ENCODE results near the gene GALNT4.

GALNT4 gene

DNA sequence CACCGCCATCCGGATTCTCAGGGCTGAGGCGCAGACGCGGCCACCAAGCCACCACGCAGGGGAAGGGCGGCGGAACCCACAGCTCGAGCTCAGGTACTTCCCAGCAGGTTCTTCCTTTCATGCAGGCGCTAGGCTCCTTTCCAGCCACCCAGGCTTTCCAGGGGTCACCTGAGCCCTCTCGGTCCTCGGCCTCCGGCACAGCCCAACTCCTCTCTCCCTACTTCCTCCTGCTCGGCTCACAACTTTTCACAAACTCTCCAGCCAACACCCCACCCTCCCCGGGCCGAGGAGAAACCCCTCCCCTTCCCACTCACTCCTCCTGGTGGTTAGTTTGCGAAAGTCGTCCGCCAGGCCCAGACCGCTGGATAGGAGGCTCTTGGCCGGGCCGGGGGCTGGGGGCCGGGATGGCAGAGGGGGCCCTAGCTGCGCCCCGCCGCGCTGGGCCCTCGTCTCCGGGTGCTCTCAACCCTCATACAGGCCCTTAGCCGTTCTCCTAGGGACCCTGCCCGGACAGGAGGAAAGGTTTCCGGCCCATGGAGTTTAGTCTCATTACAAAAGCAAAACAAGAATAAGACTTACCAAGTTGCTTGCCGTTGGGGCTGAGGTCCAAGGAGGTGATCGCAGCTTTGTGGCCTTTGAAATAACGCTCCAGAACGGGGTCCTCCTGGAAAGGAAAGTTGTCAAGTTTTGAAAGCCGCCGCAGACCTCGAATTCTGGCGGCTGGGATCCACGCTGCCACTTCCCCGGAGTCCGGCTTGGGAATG, at the start of gene GALNT4:
Gene GALNT4 (minus strand): TSS at position 256 of the 764 bp plus-strand sequence. CDS start 247 bp downstream, at position 9.
- POLR2A ChIA-PET = interaction anchor here (0.7 to 1.7 kb wide), 3 partner anchors 13 to 173 kb away, joined by 3 to 4 read pairs (median 3); partner anchors contain the start of gene DUSP6
- no peak for TF ChIP-seq FOXA1 (IDR thresholded peaks at IDR 0.05)
- TF ChIP-seq ZNF384 (IDR thresholded peaks at IDR 0.05) = no peak
- TF ChIP-seq SUZ12 (IDR thresholded peaks at IDR 0.05) = no peak
- no peak for TF ChIP-seq NFRKB (IDR thresholded peaks at IDR 0.05)
- TF ChIP-seq L3MBTL2 (conservative IDR thresholded peaks at IDR 0.05) = peak; percentile 30; the same call in 1 of the 2 replicates
- DNase-seq (ENCODE audit: extremely low spot score) = peak; percentile 81
- CTCF ChIA-PET = interaction anchor here (0.6 to 1.4 kb wide), 5 partner anchors 24 to 507 kb away, joined by 3 to 4 read pairs (median 3); no protein-coding TSS in a partner anchor

- POLR2A ChIA-PET = no interaction called here
- TF ChIP-seq FOXA1 (IDR thresholded peaks at IDR 0.05) = no peak
- TF ChIP-seq LEF1 (IDR thresholded peaks at IDR 0.05; ENCODE audit: borderline replicate concordance) = no peak
- TF ChIP-seq SUZ12 (IDR thresholded peaks at IDR 0.05) = no peak
- TF ChIP-seq, protein P1, sequence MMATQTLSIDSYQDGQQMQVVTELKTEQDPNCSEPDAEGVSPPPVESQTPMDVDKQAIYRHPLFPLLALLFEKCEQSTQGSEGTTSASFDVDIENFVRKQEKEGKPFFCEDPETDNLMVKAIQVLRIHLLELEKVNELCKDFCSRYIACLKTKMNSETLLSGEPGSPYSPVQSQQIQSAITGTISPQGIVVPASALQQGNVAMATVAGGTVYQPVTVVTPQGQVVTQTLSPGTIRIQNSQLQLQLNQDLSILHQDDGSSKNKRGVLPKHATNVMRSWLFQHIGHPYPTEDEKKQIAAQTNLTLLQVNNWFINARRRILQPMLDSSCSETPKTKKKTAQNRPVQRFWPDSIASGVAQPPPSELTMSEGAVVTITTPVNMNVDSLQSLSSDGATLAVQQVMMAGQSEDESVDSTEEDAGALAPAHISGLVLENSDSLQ (IDR thresholded peaks at IDR 0.05) = no peak
- TF ChIP-seq HDGF (IDR thresholded peaks at IDR 0.05; ENCODE audit: borderline replicate concordance) = no peak
- TF ChIP-seq FOXM1 (IDR thresholded peaks at IDR 0.05; ENCODE audit: borderline replicate concordance) = no peak
- no peak for TF ChIP-seq ZNF384 (IDR thresholded peaks at IDR 0.05)
- no peak for TF ChIP-seq ELF4 (IDR thresholded peaks at IDR 0.05)
- CTCF ChIA-PET = no interaction called here
- DNase-seq (ENCODE audit: extremely low spot score) = no peak
Observed at GRCh38 chr12:89573051-89573810, 48.6 kb upstream of the GALNT4 start.

- ChIA-PET POLR2A (no interaction called here), CTCF (no interaction called here)
- no peak for DNase-seq (ENCODE audit: extremely low spot score)
- TF ChIP-seq ARNT (IDR thresholded peaks at IDR 0.05) (no peak), L3MBTL2 (conservative IDR thresholded peaks at IDR 0.05) (no peak), HDGF (IDR thresholded peaks at IDR 0.05; ENCODE audit: borderline replicate concordance) (no peak), LEF1 (IDR thresholded peaks at IDR 0.05; ENCODE audit: borderline replicate concordance) (no peak), FOXM1 (IDR thresholded peaks at IDR 0.05; ENCODE audit: borderline replicate concordance) (no peak), FOXA1 (IDR thresholded peaks at IDR 0.05) (no peak), TARDBP (IDR thresholded peaks at IDR 0.05) (no peak)
Observed at GRCh38 chr12:89571491-89572195, 47.0 kb upstream of the GALNT4 start.

DNA sequence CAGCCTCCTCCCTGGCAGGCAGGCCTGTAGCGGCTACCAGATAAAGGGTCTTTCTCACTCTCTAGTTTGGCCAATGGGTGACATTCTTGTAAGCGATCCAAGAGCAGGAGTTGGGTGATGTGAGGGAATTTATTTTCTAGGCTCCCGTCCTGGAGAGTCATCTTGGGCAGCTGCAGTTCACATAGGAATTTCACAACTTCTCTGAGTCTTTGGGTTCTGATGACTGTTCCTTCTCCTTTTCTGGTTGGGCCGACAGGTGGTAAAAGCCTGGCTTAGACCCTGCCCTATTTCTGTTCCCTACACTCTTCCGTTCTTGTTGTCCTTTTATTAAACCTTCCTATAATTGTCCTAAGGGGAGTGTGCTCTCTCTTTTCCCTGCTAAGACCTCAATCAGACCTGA, 43.9 kb upstream of the GALNT4 start:
- ChIA-PET POLR2A (no interaction called here), CTCF (no interaction called here)
- TF ChIP-seq SUZ12 (IDR thresholded peaks at IDR 0.05) = no peak
- DNase-seq (ENCODE audit: extremely low spot score) = no peak

DNA sequence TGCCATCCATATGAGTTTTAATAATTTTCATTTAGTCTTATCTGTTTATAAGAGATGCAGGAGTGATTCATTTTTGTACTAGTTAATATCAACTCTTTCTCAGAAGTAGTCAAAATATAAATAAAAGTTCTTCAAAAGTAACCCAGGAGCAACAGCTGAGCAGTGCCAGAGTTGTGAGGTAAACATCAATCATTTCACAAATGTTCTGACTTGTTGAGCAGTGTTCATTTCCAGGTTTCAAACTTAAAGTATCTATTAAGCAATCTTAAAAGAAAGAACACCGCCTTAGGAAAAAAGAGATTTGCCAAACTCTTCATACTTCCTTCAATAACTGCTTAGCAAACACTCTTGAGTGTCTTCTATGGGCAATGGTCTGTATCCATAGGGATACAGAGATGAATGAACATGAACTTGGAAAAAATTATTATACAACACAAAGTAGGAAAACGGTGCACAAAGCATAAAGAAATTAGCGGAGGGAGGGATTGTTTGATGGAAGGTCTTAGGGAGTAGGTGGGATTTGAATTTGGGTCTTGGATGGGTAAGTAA, 43.2 kb upstream of the GALNT4 start:
- no peak for DNase-seq (ENCODE audit: extremely low spot score)
- TF ChIP-seq NFRKB (IDR thresholded peaks at IDR 0.05) = no peak
- TF ChIP-seq CTBP1 (IDR thresholded peaks at IDR 0.05; ENCODE audit: borderline replicate concordance) = no peak
- no peak for TF ChIP-seq FOXA1 (IDR thresholded peaks at IDR 0.05)
- TF ChIP-seq, protein P1 (IDR thresholded peaks at IDR 0.05) = no peak
- no peak for TF ChIP-seq BHLHE40 (IDR thresholded peaks at IDR 0.05; ENCODE audit: borderline replicate concordance)
- TF ChIP-seq ARNT (IDR thresholded peaks at IDR 0.05) = no peak
- ChIA-PET POLR2A (no interaction called here), CTCF (no interaction called here)

GRCh38 chr12:89566615-89567014, 42.0 kb upstream of the GALNT4 start:
- CTCF ChIA-PET = interaction anchor here (1.1 kb wide), 1 partner anchor 23 kb away, joined by 4 read pairs; no protein-coding TSS in a partner anchor
- TF ChIP-seq ARNT (IDR thresholded peaks at IDR 0.05) (no peak), L3MBTL2 (conservative IDR thresholded peaks at IDR 0.05) (no peak), ZNF384 (IDR thresholded peaks at IDR 0.05) (no peak), CTBP1 (IDR thresholded peaks at IDR 0.05; ENCODE audit: borderline replicate concordance) (no peak), FOXA1 (IDR thresholded peaks at IDR 0.05) (no peak), FOXM1 (IDR thresholded peaks at IDR 0.05; ENCODE audit: borderline replicate concordance) (no peak), SUZ12 (IDR thresholded peaks at IDR 0.05) (no peak), NFRKB (IDR thresholded peaks at IDR 0.05) (no peak), HDGF (IDR thresholded peaks at IDR 0.05; ENCODE audit: borderline replicate concordance) (no peak), TARDBP (IDR thresholded peaks at IDR 0.05) (no peak), FOXK2 (IDR thresholded peaks at IDR 0.05) (no peak), BHLHE40 (IDR thresholded peaks at IDR 0.05; ENCODE audit: borderline replicate concordance) (no peak), ELF4 (IDR thresholded peaks at IDR 0.05) (no peak), SP1 (IDR thresholded peaks at IDR 0.05) (no peak), LEF1 (IDR thresholded peaks at IDR 0.05; ENCODE audit: borderline replicate concordance) (no peak)
- TF ChIP-seq, protein P1 (IDR thresholded peaks at IDR 0.05) = no peak
- no peak for DNase-seq (ENCODE audit: extremely low spot score)
- POLR2A ChIA-PET = no interaction called here

Data from HEK293T (cell line).